ENCODE data around the gene TRIP4. TPM values are rescaled to one million over a fixed set of nuclear protein-coding genes. Genes with fewer than 3 reads are reported as not detected.

The TRIP4 gene
- total RNA-seq, 1 experiment from 2014 or later = 12.9 TPM

DNA sequence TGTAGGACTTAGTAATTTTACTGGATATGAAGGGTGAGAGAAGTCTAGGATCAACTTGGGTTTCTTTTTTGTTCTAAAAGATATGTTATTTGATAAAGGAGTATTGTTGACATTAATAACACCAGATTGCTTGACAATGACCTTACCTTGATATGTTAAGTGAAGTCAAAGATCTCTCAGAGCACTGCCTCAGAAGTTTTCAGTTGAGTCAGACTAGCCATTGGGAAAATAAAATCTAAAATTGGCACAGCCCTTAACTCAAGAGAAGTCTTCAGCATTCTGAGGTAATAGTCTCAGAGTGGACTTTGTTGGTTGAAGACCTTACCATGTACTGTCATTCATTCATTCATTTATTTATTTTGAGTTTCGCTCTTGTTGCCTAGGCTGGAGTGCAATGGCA, 50.3 kb downstream of the TRIP4 start:
- DNase-seq (ENCODE audit: low spot score) = no peak
- no peaks in the 10 kb centered on the region for H3K9me3 Mint-ChIP-seq
- CTCF ChIA-PET = no interaction called here

More for the DNA sequence above, 50.3 kb downstream of the TRIP4 start:
- Mint-ChIP-seq H3K4me3 (no peak overlapping the region), H3K27ac (no peak overlapping the region), H3K4me1 (no peaks in the 10 kb centered on the region), H3K36me3 (no peaks in the 10 kb centered on the region), H3K27me3 (ENCODE audit: low read depth) (peaks cover 7% of the 10 kb centered on the region)
- TF ChIP-seq, protein P1, sequence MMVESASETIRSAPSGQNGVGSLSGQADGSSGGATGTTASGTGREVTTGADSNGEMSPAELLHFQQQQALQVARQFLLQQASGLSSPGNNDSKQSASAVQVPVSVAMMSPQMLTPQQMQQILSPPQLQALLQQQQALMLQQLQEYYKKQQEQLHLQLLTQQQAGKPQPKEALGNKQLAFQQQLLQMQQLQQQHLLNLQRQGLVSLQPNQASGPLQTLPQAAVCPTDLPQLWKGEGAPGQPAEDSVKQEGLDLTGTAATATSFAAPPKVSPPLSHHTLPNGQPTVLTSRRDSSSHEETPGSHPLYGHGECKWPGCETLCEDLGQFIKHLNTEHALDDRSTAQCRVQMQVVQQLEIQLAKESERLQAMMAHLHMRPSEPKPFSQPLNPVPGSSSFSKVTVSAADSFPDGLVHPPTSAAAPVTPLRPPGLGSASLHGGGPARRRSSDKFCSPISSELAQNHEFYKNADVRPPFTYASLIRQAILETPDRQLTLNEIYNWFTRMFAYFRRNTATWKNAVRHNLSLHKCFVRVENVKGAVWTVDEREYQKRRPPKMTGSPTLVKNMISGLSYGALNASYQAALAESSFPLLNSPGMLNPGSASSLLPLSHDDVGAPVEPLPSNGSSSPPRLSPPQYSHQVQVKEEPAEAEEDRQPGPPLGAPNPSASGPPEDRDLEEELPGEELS (CRISPR knock-in tag; IDR thresholded peaks at IDR 0.05) = no peak
- no peak for TF ChIP-seq TP53 (CRISPR knock-in tag; IDR thresholded peaks at IDR 0.05)
- TF ChIP-seq CBFB (CRISPR knock-in tag; IDR thresholded peaks at IDR 0.05; ENCODE audit: low read depth) = no peak
- TF ChIP-seq, protein P2, sequence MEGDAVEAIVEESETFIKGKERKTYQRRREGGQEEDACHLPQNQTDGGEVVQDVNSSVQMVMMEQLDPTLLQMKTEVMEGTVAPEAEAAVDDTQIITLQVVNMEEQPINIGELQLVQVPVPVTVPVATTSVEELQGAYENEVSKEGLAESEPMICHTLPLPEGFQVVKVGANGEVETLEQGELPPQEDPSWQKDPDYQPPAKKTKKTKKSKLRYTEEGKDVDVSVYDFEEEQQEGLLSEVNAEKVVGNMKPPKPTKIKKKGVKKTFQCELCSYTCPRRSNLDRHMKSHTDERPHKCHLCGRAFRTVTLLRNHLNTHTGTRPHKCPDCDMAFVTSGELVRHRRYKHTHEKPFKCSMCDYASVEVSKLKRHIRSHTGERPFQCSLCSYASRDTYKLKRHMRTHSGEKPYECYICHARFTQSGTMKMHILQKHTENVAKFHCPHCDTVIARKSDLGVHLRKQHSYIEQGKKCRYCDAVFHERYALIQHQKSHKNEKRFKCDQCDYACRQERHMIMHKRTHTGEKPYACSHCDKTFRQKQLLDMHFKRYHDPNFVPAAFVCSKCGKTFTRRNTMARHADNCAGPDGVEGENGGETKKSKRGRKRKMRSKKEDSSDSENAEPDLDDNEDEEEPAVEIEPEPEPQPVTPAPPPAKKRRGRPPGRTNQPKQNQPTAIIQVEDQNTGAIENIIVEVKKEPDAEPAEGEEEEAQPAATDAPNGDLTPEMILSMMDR (IDR thresholded peaks at IDR 0.05) = no peak
- TF ChIP-seq, protein P3, sequence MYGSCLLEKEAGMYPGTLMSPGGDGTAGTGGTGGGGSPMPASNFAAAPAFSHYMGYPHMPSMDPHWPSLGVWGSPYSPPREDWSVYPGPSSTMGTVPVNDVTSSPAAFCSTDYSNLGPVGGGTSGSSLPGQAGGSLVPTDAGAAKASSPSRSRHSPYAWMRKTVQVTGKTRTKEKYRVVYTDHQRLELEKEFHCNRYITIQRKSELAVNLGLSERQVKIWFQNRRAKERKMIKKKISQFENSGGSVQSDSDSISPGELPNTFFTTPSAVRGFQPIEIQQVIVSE (CRISPR knock-in tag; IDR thresholded peaks at IDR 0.05; ENCODE audit: borderline replicate concordance) = no peak
- TF ChIP-seq, protein P4, sequence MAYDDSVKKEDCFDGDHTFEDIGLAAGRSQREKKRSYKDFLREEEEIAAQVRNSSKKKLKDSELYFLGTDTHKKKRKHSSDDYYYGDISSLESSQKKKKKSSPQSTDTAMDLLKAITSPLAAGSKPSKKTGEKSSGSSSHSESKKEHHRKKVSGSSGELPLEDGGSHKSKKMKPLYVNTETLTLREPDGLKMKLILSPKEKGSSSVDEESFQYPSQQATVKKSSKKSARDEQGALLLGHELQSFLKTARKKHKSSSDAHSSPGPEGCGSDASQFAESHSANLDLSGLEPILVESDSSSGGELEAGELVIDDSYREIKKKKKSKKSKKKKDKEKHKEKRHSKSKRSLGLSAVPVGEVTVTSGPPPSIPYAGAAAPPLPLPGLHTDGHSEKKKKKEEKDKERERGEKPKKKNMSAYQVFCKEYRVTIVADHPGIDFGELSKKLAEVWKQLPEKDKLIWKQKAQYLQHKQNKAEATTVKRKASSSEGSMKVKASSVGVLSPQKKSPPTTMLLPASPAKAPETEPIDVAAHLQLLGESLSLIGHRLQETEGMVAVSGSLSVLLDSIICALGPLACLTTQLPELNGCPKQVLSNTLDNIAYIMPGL (CRISPR knock-in tag; IDR thresholded peaks at IDR 0.05) = no peak
- TF ChIP-seq, protein P5, sequence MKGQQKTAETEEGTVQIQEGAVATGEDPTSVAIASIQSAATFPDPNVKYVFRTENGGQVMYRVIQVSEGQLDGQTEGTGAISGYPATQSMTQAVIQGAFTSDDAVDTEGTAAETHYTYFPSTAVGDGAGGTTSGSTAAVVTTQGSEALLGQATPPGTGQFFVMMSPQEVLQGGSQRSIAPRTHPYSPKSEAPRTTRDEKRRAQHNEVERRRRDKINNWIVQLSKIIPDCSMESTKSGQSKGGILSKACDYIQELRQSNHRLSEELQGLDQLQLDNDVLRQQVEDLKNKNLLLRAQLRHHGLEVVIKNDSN (CRISPR knock-in tag; IDR thresholded peaks at IDR 0.05) = no peak
- TF ChIP-seq CREB1 (CRISPR knock-in tag; IDR thresholded peaks at IDR 0.05) = no peak
- TF ChIP-seq ETV6 (CRISPR knock-in tag; IDR thresholded peaks at IDR 0.05) = no peak
- TF ChIP-seq, protein P6, sequence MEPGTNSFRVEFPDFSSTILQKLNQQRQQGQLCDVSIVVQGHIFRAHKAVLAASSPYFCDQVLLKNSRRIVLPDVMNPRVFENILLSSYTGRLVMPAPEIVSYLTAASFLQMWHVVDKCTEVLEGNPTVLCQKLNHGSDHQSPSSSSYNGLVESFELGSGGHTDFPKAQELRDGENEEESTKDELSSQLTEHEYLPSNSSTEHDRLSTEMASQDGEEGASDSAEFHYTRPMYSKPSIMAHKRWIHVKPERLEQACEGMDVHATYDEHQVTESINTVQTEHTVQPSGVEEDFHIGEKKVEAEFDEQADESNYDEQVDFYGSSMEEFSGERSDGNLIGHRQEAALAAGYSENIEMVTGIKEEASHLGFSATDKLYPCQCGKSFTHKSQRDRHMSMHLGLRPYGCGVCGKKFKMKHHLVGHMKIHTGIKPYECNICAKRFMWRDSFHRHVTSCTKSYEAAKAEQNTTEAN (CRISPR knock-in tag; IDR thresholded peaks at IDR 0.05) = no peak
- TF ChIP-seq, protein P7, sequence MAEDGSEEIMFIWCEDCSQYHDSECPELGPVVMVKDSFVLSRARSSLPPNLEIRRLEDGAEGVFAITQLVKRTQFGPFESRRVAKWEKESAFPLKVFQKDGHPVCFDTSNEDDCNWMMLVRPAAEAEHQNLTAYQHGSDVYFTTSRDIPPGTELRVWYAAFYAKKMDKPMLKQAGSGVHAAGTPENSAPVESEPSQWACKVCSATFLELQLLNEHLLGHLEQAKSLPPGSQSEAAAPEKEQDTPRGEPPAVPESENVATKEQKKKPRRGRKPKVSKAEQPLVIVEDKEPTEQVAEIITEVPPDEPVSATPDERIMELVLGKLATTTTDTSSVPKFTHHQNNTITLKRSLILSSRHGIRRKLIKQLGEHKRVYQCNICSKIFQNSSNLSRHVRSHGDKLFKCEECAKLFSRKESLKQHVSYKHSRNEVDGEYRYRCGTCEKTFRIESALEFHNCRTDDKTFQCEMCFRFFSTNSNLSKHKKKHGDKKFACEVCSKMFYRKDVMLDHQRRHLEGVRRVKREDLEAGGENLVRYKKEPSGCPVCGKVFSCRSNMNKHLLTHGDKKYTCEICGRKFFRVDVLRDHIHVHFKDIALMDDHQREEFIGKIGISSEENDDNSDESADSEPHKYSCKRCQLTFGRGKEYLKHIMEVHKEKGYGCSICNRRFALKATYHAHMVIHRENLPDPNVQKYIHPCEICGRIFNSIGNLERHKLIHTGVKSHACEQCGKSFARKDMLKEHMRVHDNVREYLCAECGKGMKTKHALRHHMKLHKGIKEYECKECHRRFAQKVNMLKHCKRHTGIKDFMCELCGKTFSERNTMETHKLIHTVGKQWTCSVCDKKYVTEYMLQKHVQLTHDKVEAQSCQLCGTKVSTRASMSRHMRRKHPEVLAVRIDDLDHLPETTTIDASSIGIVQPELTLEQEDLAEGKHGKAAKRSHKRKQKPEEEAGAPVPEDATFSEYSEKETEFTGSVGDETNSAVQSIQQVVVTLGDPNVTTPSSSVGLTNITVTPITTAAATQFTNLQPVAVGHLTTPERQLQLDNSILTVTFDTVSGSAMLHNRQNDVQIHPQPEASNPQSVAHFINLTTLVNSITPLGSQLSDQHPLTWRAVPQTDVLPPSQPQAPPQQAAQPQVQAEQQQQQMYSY (CRISPR knock-in tag; IDR thresholded peaks at IDR 0.05) = no peak
- no peak for TF ChIP-seq SMAD4 (CRISPR knock-in tag; IDR thresholded peaks at IDR 0.05)
- POLR2A ChIA-PET = interaction anchor here (0.7 kb wide), 1 partner anchor 191 kb away, joined by 5 read pairs; no protein-coding TSS in a partner anchor
- ATAC-seq = no peak
